K562 (cell line): ENCODE measurements around the gene SNAI1. TPM values are rescaled to one million over a fixed set of nuclear protein-coding genes. Genes with fewer than 3 reads are reported as not detected.

Experiments
- ARID2 ChIP-seq: fragments of 450-650 bp; IDR thresholded peaks from 2 replicates; pipeline ENCODE4 v1.6.1; 2017; ENCODE audit warnings: antibody characterized with exemption, mild to moderate bottlenecking
- BHLHE40 ChIP-seq: IDR thresholded peaks from 2 replicates; pipeline ENCODE4 v1.6.1; 2011; ENCODE audit warnings: low read length, improper control_type of control experiment
- CUX1 ChIP-seq: fragments of 200-800 bp; sonication (Bioruptor generic); IDR thresholded peaks from 2 replicates; pipeline ENCODE4 v1.6.1; 2016; ENCODE audit warnings: missing genetic modification characterization, missing compliant biosample characterization
- GATAD2A ChIP-seq: fragments of 450-650 bp; IDR thresholded peaks from 2 replicates; pipeline ENCODE4 v1.6.1; 2017
- MAZ ChIP-seq, 2 experiments: fragments of 450-650 bp in 1 of 2; sonication (generic) in 1 of 2; formaldehyde crosslinking; IDR thresholded peaks in 1 of 2; conservative IDR thresholded peaks in 1 of 2; 2 replicates each; pipeline versions ENCODE4 v1.4.0 to v1.5.0; 2020; ENCODE audit warnings: mild to moderate bottlenecking in 1 of 2, missing genetic modification reagents in 1 of 2
- SOX6 ChIP-seq: fragments of 450-650 bp; IDR thresholded peaks from 2 replicates; pipeline ENCODE4 v1.6.1; 2014; ENCODE audit warnings: mild to moderate bottlenecking
- XRCC4 ChIP-seq: IDR thresholded peaks from one replicate; pipeline ENCODE4 v1.6.1; 2011; ENCODE audit not compliant: insufficient read depth, insufficient read length; ENCODE audit errors: extremely low read depth
- ZFX ChIP-seq: sonication (generic); formaldehyde crosslinking; IDR thresholded peaks from 2 replicates; pipeline ENCODE4 v1.8.0; 2022; ENCODE audit warnings: mild to moderate bottlenecking, missing genetic modification reagents, moderate library complexity
- polyA plus RNA-seq, 8 experiments: library from polyadenylated mRNA; depleted of rRNA in 4 of 8; stranded (reverse) in 5 of 8; unstranded in 3 of 8; fragments of >200 nt; fragmentation: Nextera tagmentation in 2 of 8; fragmentation: Illumina TruSeq in 1 of 8; extraction: Ambion mirVana in 2 of 8; extraction: Trizol in 1 of 8; gene quantifications; 2 replicates each; pipeline versions ENCODE4 v1.2.1 to v1.2.3, GENCODE V29; 2011 to 2014; ENCODE audit warnings: inconsistent platforms in 1 of 8, missing spikeins in 1 of 8
- total RNA-seq, 7 experiments: library from RNA; depleted of rRNA in 6 of 7; stranded (reverse); fragments of >200 nt in 6 of 7; fragmentation: Illumina TruSeq in 2 of 7; extraction: Trizol in 2 of 7; gene quantifications; 2 replicates each; pipeline versions ENCODE4 v1.2.1 to v1.2.3, GENCODE V29; 2011 to 2021; ENCODE audit warnings: low replicate concordance in 1 of 7
- TF ChIP-seq, protein P1 (sequence below): sonication (generic); formaldehyde crosslinking; IDR thresholded peaks from 2 replicates; pipeline ENCODE4 v1.8.1; 2023; ENCODE audit warnings: mild to moderate bottlenecking, missing genetic modification reagents
- TF ChIP-seq, protein P2 (sequence below), 2 experiments: IDR thresholded peaks; 2 replicates each; pipeline ENCODE4 v1.6.1; 2012; ENCODE audit warnings: improper control_type of control experiment in 2 of 2, low read depth in 2 of 2, low read length in 2 of 2, borderline replicate concordance in 1 of 2
- TF ChIP-seq, protein P3 (sequence below): fragments of 450-650 bp; IDR thresholded peaks from 2 replicates; pipeline ENCODE4 v1.6.1; 2016; ENCODE audit warnings: borderline replicate concordance
- TF ChIP-seq, protein P4 (sequence below): fragments of 200-800 bp; sonication (Bioruptor generic); IDR thresholded peaks from 2 replicates; pipeline ENCODE4 v1.6.1; 2017; ENCODE audit warnings: missing genetic modification characterization, missing compliant biosample characterization

Gene SNAI1
- total and polyA plus RNA-seq, 9 of the 15 experiments (the other 6 are each of a cell fraction or from before 2014, with no cell fraction given), result 0.32 to 11.6 (median 2.0) TPM

DNA sequence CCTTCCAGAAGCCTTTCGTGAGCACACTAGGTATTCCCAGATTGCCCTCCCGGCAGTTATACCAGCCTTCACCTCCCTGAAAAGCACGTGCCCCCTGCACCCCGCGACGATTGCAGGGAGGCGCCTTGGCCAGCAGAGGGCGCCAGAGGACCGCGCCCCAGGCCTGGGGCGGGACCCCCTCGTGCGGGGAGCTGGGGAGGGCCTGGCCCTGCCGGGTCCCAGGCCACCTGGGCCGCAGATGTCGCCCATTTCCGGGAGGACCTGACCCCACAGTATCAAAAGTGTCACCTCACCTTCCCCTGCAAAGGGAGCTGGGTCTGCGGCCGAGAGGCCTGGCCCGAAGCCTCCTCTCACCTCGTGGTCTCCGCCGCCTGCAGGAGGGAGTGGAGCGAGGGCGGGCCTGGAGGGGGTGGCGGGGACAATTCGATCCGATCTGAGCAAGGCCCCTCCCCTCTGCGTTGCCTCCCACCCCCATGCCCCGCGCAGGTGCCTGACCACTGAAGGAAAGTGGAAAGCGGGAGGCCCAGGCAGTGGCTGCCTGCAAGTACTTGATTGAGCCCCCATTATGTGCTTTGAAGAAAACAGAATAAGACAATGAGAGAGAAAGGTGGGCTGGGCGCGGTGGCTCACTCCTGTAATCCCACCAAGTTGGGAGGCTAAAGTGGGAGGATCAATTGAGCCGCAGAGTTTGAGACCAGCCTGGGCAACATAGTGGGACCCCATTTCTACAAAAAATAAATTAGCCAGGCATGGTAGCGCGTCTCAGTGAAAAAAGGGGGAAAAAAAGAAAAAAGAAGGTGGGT is 3.5 kb upstream of the SNAI1 start (continued):
- TF ChIP-seq, protein P1, sequence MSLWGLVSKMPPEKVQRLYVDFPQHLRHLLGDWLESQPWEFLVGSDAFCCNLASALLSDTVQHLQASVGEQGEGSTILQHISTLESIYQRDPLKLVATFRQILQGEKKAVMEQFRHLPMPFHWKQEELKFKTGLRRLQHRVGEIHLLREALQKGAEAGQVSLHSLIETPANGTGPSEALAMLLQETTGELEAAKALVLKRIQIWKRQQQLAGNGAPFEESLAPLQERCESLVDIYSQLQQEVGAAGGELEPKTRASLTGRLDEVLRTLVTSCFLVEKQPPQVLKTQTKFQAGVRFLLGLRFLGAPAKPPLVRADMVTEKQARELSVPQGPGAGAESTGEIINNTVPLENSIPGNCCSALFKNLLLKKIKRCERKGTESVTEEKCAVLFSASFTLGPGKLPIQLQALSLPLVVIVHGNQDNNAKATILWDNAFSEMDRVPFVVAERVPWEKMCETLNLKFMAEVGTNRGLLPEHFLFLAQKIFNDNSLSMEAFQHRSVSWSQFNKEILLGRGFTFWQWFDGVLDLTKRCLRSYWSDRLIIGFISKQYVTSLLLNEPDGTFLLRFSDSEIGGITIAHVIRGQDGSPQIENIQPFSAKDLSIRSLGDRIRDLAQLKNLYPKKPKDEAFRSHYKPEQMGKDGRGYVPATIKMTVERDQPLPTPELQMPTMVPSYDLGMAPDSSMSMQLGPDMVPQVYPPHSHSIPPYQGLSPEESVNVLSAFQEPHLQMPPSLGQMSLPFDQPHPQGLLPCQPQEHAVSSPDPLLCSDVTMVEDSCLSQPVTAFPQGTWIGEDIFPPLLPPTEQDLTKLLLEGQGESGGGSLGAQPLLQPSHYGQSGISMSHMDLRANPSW (CRISPR knock-in tag), result 0 out of 2 replicates have a peak, but pooled peaks have one; percentile 67
- TF ChIP-seq GATAD2A, result peak; percentile 94
- TF ChIP-seq SOX6, result peak; percentile 70
- TF ChIP-seq ZFX (CRISPR knock-in tag), result peak; percentile 95
- peak; percentile 94 to 97 for TF ChIP-seq MAZ (CRISPR knock-in tag; conservative IDR thresholded peaks at IDR 0.05 in 1 of 2, IDR thresholded peaks at IDR 0.05 in 1 of 2)
- TF ChIP-seq ARID2, result peak; percentile 97
- TF ChIP-seq CUX1 (CRISPR knock-in tag), result no peak
- TF ChIP-seq, protein P2, sequence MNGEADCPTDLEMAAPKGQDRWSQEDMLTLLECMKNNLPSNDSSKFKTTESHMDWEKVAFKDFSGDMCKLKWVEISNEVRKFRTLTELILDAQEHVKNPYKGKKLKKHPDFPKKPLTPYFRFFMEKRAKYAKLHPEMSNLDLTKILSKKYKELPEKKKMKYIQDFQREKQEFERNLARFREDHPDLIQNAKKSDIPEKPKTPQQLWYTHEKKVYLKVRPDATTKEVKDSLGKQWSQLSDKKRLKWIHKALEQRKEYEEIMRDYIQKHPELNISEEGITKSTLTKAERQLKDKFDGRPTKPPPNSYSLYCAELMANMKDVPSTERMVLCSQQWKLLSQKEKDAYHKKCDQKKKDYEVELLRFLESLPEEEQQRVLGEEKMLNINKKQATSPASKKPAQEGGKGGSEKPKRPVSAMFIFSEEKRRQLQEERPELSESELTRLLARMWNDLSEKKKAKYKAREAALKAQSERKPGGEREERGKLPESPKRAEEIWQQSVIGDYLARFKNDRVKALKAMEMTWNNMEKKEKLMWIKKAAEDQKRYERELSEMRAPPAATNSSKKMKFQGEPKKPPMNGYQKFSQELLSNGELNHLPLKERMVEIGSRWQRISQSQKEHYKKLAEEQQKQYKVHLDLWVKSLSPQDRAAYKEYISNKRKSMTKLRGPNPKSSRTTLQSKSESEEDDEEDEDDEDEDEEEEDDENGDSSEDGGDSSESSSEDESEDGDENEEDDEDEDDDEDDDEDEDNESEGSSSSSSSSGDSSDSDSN (IDR thresholded peaks at IDR 0.05; ENCODE audit: borderline replicate concordance in 1 of 2, low read depth in 2 of 2, low read length in 2 of 2), result 0 out of 4 replicates have a peak, but pooled peaks of 1 of the 2 experiments have one; percentile 18
- TF ChIP-seq BHLHE40, result peak; percentile 95
- TF ChIP-seq, protein P3, sequence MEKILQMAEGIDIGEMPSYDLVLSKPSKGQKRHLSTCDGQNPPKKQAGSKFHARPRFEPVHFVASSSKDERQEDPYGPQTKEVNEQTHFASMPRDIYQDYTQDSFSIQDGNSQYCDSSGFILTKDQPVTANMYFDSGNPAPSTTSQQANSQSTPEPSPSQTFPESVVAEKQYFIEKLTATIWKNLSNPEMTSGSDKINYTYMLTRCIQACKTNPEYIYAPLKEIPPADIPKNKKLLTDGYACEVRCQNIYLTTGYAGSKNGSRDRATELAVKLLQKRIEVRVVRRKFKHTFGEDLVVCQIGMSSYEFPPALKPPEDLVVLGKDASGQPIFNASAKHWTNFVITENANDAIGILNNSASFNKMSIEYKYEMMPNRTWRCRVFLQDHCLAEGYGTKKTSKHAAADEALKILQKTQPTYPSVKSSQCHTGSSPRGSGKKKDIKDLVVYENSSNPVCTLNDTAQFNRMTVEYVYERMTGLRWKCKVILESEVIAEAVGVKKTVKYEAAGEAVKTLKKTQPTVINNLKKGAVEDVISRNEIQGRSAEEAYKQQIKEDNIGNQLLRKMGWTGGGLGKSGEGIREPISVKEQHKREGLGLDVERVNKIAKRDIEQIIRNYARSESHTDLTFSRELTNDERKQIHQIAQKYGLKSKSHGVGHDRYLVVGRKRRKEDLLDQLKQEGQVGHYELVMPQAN, result peak; percentile 60; the same call in 1 of the 2 replicates
- no peak for TF ChIP-seq XRCC4
- TF ChIP-seq, protein P4, sequence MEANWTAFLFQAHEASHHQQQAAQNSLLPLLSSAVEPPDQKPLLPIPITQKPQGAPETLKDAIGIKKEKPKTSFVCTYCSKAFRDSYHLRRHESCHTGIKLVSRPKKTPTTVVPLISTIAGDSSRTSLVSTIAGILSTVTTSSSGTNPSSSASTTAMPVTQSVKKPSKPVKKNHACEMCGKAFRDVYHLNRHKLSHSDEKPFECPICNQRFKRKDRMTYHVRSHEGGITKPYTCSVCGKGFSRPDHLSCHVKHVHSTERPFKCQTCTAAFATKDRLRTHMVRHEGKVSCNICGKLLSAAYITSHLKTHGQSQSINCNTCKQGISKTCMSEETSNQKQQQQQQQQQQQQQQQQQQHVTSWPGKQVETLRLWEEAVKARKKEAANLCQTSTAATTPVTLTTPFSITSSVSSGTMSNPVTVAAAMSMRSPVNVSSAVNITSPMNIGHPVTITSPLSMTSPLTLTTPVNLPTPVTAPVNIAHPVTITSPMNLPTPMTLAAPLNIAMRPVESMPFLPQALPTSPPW (CRISPR knock-in tag), result peak; percentile 85
